HuH-7.5 (cell line): ENCODE measurements around the gene CFAP53.
A peak's percentile ranks its signal among the peaks of the same experiment; 100 is the strongest.
"Not testable (repeated sequence)": the region's sequence is repeated elsewhere in the genome, so short reads cannot be mapped to it uniquely, and the experiment has no call there.

Experiments used
- DNase-seq: peaks from one replicate; pipeline ENCODE4 v3.0.0; 2011; ENCODE audit warnings: low spot score

CFAP53 gene

DNA sequence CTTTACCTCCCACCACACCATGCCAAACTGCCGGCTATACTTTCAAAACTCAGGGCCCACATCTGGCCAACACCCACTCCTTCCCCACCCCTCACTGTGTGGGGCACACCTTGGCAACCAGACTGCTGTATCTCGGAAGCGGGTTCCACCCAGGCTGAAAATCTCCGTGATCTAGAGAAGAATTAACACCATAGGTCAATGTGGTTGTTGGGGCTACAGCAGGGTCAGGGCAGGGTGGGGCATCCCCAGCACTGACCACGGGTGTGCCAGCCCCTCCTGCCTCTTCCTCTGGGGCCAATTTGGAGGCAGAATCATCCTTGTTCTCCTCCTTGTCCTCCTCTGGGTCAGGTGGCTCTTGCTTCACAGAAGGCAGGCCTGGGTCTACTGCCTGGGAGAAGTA, 6.3 kb upstream of the CFAP53 start:
- no peak for DNase-seq

DNA sequence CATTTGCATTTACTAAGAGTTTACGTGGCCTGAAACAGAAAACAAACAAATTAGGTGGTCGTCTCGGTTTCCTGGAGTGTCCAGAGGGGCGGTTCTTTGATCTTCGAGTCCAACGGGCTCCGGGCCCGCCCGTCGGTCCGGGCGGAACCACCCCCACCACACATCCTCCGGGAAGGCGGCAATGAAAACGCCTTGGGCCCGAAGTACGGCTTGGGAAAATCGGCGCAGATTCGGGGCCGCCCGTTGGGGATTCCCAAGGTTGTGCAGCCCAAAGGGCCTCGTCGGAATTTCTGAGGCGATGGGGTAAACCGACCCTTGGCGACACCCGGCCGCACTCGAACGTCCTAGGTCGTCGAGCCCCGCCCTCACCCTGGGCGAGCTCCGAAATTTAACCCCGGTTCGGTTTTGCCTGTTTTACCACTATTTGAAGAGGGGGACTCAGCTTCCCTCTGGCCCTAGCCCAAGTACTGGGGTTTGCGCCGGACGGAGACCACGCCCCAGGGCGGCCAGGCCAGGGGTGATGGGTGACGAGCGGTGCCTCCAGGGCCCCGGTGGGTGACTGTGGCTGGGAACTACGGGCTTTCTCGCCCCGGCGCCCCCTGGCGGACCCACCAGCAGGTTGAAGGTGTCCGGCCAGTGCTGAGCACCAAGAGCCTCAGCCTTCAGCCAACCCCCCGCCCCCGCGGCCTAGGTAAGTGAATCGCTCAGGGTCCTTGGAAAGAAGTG, 1.9 kb upstream of the CFAP53 start:
- DNase-seq, result peak; percentile 62

DNA sequence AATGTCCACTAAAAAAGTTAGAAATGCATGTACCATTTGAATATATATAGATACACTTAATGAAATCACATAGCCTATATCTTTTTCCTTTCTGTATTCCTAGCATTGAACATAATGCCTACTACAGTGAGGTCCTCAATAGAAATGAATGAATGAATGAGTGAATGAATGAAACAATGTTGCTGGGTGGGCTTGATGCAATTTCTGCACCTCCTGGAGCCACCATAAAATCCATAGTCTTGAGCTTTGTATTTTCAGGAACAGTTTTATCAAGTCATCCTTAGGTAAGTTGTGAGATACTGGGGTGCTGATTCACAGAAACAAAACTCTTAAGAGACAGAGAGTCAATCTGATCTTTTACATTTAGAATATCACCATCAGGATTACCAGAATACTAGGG, 3.3 kb downstream of the CFAP53 start:
- DNase-seq, result no peak

DNA sequence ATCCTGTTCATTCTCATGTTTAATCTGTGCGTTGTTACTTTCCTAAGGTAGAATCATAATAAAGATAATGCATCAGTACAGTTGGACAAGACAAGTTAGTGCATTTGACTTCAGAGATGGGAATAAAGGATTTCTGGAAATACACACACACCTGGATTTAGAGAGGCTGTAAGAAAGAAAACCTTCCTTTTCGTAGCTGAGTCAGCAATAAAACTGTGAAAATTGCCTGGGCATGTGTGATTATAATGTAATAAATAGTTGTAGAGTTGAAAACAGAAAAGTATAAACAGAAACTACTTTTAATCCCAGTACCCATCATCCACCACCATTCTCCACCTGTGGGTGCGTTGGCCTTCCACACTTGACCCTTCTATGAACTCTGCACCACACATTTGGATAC, 15.4 kb downstream of the CFAP53 start:
- no peak for DNase-seq

DNA sequence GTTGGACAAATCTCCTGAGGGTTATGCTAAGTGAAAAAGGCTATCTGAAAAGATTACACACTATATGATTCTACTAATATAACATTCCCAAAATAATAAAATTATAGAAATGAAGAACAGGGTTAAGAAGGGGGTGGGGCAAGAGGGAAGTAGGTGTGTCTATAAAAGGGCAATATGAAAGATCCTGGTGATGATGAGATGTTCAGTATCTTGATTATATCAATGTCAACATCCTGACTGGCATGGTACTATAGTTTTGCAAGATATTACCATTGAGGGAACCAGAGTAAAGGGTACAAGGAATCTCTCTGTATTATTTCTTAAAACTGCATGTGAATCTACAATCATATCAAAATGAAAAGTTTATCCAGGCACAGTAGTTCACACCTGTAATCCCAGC, 16.7 kb downstream of the CFAP53 start:
- no peak for DNase-seq

DNA sequence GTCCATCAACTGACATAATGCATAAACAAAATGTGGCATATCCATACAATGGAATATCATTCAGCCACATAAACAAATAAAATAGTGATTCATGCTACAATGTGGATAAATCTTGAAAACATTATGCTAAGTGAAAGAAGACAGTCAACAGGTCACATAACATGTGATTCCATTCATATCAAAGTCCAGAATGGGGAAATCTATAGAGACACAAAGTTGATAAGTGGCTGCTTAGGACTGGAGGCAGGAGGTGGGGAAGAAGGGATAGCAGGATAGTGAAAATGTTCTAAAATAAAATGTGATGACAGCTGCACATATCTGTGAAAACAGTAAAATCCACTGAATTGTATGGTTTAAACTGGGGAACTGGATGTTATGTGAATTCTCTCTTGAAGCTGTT, 18.7 kb downstream of the CFAP53 start:
- no peak for DNase-seq

DNA sequence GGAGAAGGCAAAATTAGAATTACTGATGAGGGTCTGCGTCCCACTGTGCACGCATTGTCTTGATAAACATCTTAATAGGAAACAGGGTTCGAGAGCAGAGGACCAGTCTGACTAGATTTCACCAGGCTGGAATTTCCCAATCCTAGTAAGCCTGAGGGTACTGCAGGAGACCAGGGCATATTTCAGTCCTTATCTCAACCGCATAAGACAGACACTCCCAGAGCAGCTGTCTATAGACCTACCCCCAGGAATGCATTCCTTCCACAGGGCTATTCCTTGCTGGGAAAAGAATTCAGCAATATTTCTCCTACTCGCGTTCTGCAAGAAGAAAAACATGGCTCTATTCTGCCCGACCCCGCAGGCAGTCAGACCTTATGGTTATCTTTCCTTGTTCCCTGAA, 24.5 kb downstream of the CFAP53 start:
- DNase-seq, result not testable (repeated sequence)

DNA sequence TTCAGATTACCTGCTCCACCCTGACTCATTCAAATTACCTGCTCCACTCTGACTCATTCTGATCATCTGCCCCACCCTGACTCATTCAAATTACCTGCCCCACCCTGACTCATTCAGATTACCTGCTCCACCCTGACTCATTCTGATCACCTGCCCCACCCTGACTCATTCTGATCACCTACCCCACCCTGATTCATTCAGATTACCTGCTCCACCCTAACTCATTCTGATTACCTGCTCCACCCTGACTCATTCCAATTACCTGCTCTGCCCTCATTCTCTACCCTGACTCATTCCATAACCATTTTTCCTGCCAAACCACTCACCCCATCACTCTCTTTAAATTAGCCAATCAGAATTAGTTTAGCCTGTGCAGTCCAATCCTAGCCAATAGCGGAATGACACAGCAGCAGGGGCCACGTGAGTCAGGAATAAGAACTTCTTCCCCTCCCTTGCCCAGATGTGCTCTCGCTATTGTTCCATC, 26.2 kb downstream of the CFAP53 start:
- DNase-seq, result no peak

DNA sequence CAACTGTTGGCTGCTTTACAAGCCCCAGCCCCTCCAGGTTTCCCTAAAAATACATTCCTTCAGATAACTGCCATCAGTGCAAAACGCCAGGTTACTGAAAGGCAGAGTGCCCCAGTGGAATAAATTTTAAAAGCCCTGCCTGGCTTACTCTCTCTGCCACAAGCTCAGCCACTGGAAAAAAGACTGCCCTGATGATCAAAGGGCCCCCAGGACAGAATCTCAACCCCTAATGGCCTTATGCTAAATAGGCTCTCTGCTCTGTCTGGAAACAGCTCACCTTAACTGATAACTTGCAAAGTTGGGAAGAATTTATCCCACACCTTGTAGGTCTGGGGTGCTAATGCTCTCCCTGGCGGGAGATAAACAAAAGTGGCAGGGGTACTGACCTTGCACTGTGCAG, 33.9 kb downstream of the CFAP53 start:
- DNase-seq, result no peak

DNA sequence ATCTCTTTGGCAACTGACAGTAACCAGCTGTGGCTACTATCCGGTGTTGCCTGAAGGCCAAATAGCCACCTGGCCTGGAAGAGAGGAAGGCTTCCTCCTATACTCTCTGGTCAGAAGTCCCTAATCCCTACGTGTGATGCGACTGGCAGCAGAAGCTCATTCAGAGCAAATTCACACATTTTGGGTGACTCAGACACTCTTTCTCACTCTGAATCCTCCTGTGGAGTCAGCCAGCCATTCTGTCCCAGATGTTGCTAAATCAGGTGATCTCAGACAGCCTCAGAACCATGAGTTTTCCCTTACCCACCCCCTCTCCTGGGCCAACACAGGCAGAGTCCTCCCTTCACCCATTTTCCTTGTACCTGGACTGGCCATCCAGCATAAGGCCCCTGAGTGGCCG, 34.7 kb downstream of the CFAP53 start:
- no peak for DNase-seq

DNA sequence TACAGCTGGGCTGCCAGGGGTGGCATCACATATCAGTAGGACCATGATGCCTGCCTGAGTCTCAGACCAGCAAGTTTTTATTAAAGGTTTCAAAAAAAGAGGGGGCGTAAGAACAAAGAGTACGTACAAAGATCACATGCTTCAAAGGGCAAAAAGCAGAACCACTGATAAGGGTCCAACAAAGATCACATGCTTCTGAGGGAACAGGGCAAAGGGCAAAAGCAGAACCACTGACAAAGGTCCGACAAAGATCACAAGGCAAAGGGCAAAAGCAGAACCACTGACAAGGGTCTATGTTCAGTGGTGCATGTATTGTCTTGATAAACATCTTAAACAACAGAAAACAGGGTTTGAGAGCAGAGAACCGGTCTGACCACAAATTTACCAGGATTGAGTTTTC, 46.0 kb downstream of the CFAP53 start:
- not testable (repeated sequence) for DNase-seq

DNA sequence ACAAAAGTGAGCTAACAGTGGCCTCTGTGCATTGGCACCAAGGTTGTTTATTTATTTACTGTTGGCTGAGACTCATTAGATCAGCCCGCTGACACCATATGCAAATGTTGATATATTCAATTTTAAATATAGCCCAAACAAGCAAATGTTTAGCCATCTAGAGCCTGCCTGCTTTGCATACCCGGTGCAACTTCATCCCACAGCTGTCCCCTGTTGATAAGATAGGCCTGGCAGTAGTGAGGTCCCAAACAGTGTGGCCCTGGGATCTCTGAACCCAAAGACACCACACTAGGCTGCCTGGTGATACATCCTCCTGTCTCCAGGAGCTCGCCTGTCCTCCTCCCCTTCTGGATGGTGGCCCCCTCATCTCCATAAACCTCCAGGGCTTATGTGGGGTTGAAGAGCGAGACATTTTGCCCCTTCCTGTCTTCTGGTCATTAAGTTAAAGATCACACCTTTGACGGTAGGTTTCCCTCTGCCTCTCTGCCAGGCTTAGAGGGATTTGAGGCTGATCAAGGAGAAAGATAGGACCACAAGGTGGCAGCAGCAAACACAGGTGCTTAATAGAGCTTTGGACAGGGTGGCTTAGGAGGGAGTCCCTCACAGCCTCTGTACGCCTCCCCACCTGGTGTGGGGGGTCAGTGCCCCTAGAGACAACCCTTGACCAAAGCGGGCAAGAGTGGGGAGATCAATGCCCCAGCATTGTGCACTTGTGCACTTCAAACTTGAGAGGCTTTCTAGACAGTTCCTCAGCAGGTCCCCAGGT, 47.7 kb downstream of the CFAP53 start:
- DNase-seq, result no peak

DNA sequence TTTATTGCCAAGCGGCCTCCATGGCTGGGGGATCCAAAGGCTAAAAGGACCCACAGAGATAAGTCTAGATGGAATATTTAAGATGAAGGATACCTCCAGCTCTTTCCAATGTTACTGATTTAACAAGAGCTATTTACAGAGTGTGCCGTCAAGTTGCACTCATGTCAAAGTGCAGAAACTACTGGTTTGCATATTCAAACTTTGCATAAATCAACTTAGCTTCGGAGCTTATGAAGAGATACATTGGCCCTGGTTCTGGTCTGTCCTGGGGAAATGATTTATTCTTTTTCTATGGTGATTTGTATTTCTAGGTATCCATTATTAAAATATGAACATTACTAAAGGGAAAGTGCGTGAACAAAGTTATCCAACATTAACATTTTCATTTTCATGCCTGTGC, 57.0 kb downstream of the CFAP53 start:
- DNase-seq, result no peak

DNA sequence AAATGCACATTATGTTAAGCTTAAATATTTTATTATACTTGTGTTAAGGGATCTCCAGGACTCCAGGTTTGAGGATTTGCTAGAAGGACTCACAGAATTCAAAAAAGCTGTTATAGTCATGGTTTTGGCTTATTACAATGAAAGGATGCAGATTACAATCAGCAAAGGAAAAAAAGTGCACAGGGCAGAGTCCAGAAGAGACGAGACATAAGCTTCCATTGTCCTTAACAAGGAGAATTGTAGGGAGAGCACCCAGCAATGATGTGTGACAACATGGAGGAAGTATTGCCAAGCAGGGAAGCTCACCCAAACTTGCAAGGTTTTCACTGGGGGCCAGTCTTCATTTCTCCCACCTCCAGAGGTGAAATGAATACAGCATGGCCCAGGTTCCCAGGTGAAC, 58.6 kb downstream of the CFAP53 start:
- DNase-seq, result no peak

DNA sequence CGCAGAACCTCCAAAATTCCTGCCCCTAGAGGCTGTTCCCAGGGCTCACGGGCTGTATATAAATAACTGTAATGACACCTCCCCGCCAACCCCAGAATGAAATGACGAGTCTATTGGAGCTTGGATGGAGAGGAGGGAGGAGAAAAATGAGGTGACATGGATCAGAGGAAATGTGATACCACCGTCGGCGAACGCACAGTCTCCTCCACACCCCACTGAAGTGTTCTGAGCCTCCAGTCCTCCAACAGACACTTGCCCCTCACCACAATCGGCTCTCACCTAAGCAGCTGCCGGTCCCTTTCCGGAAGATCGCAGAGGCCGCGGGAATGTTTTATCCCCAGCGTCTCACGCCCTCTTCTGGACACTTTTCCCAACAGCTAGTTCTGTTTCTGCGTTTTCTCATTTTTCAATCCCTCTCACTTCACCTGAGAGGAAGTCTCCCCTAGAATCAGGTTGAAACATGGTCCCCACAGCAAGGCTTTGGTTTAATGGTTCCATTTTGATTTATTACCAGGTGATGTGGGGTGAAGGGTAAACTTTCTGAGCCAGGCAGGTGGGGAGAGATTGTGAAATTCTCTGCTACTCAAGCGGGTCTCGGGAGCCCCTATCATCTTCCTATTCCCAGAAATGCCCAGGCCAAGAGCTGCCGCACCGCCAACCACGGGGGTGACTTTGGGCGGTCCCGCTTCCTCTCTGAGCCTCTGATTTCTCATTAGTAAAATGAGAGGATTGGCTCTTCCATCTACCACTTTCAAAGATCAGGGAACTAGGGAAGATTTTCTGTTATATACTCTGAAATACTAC, 62.3 kb downstream of the CFAP53 start:
- peak; percentile 42 for DNase-seq

DNA sequence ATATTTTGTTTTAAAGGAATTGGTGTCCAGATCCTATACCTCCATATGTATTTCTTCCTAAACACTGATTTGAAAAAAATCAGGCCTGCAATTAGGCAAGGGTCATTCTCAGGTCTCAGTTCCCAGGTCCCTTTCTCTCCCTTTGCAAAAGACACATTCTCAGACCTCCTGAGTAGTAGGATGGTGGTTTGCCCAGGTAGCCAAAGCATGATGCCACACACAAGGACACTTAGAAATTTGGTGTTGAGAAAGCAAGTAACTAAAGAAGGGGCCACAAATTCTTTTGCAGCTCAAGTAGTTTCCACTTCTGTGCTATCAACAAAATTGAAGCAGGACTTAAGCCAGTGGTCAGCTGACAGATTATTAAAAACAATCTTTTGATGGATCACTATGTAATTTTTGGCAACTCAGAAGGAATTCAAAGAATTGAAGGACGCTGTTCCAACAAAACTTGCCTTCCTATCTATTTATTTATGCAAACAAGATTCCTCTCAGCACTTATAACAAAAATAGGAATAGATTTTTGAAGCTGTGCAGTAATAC, 64.7 kb downstream of the CFAP53 start:
- no peak for DNase-seq

DNA sequence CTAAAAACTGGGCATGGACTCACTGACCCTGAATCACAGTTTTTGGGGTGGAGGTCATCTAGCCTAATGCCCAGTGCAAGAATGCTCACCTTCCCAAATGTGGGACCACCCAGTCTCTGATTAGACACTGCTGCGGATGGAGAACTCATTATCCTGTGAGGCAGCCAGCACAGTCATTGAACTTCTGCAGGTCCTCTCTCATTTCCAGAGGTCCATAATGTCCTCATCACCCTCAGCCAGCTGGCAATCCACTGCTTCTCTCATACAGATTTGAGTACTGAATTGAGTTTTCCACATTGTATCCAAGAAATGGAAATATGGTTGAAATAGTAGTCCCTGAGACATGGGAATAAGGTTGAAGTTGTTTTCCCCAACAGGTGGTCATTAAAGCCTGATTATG, 66.4 kb downstream of the CFAP53 start:
- DNase-seq, result no peak

DNA sequence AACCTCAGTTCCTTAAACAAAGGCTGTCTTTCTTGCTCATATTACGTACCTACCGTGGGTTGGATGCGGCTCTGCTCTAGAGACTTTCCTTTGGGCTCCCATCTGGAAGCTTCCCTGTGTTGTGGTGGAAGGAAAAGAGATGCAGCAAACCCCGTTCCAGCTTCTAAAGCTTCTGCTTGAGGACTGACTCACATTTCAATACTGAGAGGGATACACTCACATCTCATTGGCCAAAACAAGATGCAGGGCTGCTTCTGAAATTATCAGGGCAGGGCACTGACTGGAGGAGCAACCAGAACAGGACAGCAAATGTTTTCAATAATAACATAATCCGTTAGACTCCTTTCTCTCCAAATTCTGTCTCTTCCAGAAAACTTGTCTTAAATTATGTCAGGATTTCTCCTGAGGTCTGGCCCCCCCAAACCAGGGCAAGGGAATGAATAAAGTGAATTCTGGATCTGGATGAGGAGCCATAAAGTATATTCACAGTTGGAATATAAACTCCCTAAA, 66.9 kb downstream of the CFAP53 start:
- no peak for DNase-seq

DNA sequence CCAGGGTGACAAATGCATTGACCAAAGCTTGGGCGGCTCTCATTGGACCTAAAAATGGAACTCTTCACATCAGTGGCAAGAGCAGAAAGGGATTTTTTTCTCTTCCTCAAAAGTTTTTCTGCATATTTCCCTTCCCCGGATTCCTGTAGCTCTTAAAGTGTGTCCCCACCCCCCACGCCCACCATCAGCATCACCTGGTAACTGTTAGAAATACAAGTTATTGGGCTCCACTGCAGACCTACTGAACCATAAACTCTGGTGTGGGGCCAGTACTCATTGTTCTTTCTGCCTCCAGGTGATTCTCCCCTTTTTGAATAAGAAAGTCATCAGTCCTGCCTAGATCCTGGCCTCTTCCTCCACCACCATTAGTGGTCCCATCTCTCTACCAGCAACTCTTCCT, 70.0 kb downstream of the CFAP53 start:
- DNase-seq, result no peak

DNA sequence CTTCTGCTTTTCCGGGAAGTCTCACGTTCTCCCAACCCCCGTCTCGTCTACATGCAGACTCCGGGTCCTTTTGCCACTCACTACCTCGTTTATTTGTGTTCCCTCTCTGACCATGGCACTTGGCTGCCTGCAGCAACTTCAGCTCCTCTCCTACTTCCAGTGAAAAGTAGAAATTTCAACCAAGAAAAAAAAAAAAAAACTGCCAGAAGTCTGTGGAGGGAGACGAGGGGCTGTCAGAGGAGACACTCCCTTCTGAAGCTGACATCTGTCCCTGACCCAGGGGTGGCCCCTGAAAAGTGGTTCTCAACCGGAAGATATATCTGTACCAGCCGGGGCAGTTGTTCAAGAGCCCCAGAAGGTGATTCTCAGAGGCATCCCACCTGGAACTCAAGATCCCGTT, 70.6 kb downstream of the CFAP53 start:
- no peak for DNase-seq

DNA sequence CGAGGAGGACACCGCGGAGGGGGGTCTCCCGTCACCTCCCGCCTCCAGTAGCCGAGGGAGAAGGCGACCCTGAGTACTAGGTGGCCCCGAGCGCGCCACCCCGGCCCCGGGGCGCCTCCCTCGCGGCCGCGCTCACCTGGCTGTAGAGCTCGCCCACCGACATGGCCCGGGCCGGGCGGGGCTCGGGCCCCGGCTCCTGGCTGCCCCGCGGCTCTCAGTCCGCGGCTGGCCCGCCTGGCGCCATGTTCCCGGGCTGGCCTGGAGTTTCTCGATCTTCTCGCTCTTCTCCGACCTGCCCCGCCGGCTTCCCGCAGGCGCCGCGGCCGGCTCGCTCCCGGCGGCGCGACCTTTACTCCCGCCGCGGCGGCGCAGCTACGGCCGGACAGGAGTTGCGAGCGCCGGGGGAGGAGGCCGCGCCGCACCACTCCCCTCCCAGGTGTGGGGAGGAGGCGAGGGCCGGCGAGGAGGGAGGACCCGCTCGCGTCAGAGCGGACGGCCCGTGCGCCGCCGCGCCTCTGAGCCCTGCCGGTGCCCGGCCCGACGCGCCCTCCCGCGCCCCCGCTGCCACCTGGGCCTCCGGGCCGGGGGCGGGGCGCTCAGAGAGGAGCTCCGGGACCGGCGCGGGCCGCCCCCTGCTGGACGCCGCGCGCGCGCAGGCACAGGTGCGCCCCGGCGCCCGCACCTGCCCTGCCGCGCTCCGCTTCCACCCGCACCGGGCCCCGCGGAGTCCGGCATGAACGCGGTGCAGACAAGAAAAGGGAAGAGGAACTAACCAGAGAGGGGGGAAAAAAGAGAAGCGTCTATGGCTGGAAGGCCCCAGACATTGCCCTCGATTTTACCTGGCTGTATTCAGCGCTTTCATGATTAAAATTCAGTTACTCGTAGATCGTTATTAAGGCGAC, 71.4 kb downstream of the CFAP53 start, which contains the start of gene MYO5B:
Gene MYO5B, minus strand, starts transcription at position 517 of the 902 bp plus-strand sequence. Its CDS starts 354 bp downstream, at position 163.
- DNase-seq, result peak; percentile 66
